Cardiac muscle cell (in vitro differentiated cells and primary cell): ENCODE measurements around the gene CNTNAP4. TPM values are rescaled to one million over a fixed set of nuclear protein-coding genes. Genes with fewer than 3 reads are reported as not detected.

Experiments
- DNase-seq, 2 donors: peaks; one replicate each; pipeline versions ENCODE4 v3.0.0 to v3.0.0-alpha.2; 2010 to 2017; ENCODE audit warnings: low read depth in 1 of 2, low spot score in 1 of 2
- H3K27ac ChIP-seq: fragments of 200-600 bp; sonication (generic); 2 replicates; pipeline ENCODE4 v1.5.1; 2016
- H3K27me3 ChIP-seq: fragments of 200-600 bp; sonication (generic); 2 replicates; pipeline ENCODE4 v1.6.0; 2016; ENCODE audit warnings: control low read depth
- H3K36me3 ChIP-seq: fragments of 200-600 bp; sonication (generic); 2 replicates; pipeline ENCODE4 v1.5.1; 2016; ENCODE audit warnings: control low read depth
- H3K4me1 ChIP-seq: fragments of 200-600 bp; sonication (generic); 2 replicates; pipeline ENCODE4 v1.8.1; 2017; ENCODE audit warnings: low read depth, mild to moderate bottlenecking, mixed run types
- H3K4me3 ChIP-seq: fragments of 200-600 bp; sonication (generic); 2 replicates; pipeline ENCODE4 v1.5.1; 2016; ENCODE audit warnings: mild to moderate bottlenecking
- H3K9me3 ChIP-seq: fragments of 200-600 bp; sonication (generic); 2 replicates; pipeline ENCODE4 v1.5.1; 2017; ENCODE audit warnings: low read depth, mild to moderate bottlenecking, control low read depth
- polyA plus RNA-seq: library from polyadenylated mRNA; unstranded; fragments of >200 nt; fragmentation: Nextera tagmentation; extraction: Ambion mirVana; gene quantifications from 2 replicates; pipeline ENCODE4 v1.2.1, GENCODE V29; 2016
- total RNA-seq: library from RNA; depleted of rRNA; stranded (reverse); fragments of >200 nt; gene quantifications from 2 replicates; pipeline ENCODE4 v1.2.3, GENCODE V29; 2016
- TF ChIP-seq, protein P1 (sequence below): IDR thresholded peaks from 2 replicates; pipeline ENCODE4 v1.5.1; 2012; ENCODE audit warnings: low read depth, mild to moderate bottlenecking, low read length

CNTNAP4 gene
- total and polyA plus RNA-seq, 2 experiments from 2014 or later, result 1.1 TPM; not detected in 1

GRCh38 chr16:76583466-76583865, 306.3 kb downstream of the CNTNAP4 start:
- peak; percentile 21 to 22 for DNase-seq
- TF ChIP-seq, protein P1, sequence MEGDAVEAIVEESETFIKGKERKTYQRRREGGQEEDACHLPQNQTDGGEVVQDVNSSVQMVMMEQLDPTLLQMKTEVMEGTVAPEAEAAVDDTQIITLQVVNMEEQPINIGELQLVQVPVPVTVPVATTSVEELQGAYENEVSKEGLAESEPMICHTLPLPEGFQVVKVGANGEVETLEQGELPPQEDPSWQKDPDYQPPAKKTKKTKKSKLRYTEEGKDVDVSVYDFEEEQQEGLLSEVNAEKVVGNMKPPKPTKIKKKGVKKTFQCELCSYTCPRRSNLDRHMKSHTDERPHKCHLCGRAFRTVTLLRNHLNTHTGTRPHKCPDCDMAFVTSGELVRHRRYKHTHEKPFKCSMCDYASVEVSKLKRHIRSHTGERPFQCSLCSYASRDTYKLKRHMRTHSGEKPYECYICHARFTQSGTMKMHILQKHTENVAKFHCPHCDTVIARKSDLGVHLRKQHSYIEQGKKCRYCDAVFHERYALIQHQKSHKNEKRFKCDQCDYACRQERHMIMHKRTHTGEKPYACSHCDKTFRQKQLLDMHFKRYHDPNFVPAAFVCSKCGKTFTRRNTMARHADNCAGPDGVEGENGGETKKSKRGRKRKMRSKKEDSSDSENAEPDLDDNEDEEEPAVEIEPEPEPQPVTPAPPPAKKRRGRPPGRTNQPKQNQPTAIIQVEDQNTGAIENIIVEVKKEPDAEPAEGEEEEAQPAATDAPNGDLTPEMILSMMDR, result no peak
- H3K4me3 ChIP-seq, result no peak overlapping the region

GRCh38 chr16:76583945-76584344, 306.7 kb downstream of the CNTNAP4 start:
- H3K4me1 ChIP-seq, result no peaks in the 10 kb centered on the region
- no peak overlapping the region for H3K4me3 ChIP-seq
- no peak for DNase-seq
- H3K9me3 ChIP-seq, result no peaks in the 10 kb centered on the region
- no peaks in the 10 kb centered on the region for H3K27me3 ChIP-seq
- no peak overlapping the region for H3K27ac ChIP-seq
- H3K36me3 ChIP-seq, result no peaks in the 10 kb centered on the region
- TF ChIP-seq, protein P1, result no peak

More at GRCh38 chr16:76583466-76583865, 306.3 kb downstream of the CNTNAP4 start:
- H3K27ac ChIP-seq, result no peak overlapping the region
- H3K36me3 ChIP-seq, result no peaks in the 10 kb centered on the region
- no peaks in the 10 kb centered on the region for H3K4me1 ChIP-seq
- H3K9me3 ChIP-seq, result no peaks in the 10 kb centered on the region
- no peaks in the 10 kb centered on the region for H3K27me3 ChIP-seq

DNA sequence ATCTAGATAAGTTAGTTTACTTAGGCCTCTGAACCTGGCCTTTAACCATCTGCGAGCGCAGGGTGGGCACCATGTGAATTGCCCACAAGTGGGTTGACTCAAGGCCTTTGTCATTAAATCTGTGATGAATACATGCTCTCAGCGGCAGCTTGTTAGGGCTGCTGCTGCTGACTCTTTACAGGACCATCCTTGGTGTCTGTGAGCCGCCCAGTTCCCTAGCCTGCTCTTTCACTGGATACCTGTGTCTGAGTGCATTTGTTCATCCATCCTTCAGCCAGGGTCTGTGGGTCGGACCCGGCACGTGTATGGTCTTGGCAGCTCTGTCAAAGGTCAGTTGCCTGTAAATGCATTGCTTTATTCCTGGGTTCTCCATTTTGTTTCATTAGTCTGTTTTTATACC, 321.3 kb downstream of the CNTNAP4 start:
- DNase-seq, result no peak
- Histone ChIP-seq H3K4me1 (no peaks in the 10 kb centered on the region), H3K36me3 (no peaks in the 10 kb centered on the region), H3K27me3 (no peaks in the 10 kb centered on the region), H3K4me3 (no peak overlapping the region), H3K9me3 (no peaks in the 10 kb centered on the region), H3K27ac (no peak overlapping the region)
- TF ChIP-seq, protein P1, result no peak

DNA sequence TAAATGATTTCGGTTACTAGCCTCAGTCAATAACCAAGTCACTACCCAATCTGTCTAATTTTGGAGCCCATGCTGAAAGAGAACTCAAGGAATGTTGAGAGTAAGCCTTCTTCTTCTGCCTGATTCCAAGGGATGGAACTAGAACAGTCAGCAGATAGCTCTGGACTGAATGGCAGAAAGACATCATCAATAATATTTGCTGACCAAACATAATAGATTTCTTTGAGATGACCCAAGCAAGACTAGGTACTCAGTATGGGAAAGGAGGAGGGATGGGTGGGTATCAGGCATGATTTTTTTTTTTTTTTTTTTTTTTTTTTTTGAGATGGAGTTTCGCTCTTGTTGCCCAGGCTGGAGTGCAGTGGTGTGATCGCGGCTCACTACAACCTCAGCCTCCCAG, 330.1 kb downstream of the CNTNAP4 start:
- Histone ChIP-seq H3K27ac (no peak overlapping the region), H3K4me3 (no peak overlapping the region), H3K36me3 (no peaks in the 10 kb centered on the region), H3K9me3 (no peaks in the 10 kb centered on the region), H3K4me1 (no peaks in the 10 kb centered on the region), H3K27me3 (no peaks in the 10 kb centered on the region)
- DNase-seq, result no peak
- TF ChIP-seq, protein P1, result no peak
